A549 (cell line): Measurements from ENCODE around the gene NID1.

Experiments
- CEBPB ChIP-seq, 2 experiments: fragments of >200 bp in 1 of 2; sonication (Bioruptor Twin) in 1 of 2; formaldehyde crosslinking in 1 of 2; IDR thresholded peaks; 2 replicates each; pipeline ENCODE4 v1.6.1; 2012 to 2016
- CTCF ChIP-seq: fragments of >200 bp; sonication (Bioruptor Twin); formaldehyde crosslinking; IDR thresholded peaks from 3 replicates; pipeline ENCODE4 v1.5.1; 2016
- KDM1A ChIP-seq: fragments of 200-600 bp; sonication (generic); IDR thresholded peaks from 2 replicates; pipeline ENCODE4 v1.6.1; 2016; ENCODE audit warnings: low read depth, mild to moderate bottlenecking
- MYC ChIP-seq: IDR thresholded peaks from 2 replicates; pipeline ENCODE4 v1.6.1; 2012; ENCODE audit warnings: mild to moderate bottlenecking, inconsistent platforms, low read length, improper control_type of control experiment, borderline replicate concordance
- NFE2L2 ChIP-seq: fragments of 150-350 bp; conservative IDR thresholded peaks from 2 replicates; pipeline ENCODE4 v1.6.1; 2014; ENCODE audit warnings: low read length
- NR3C1 ChIP-seq: fragments of >200 bp; sonication (Bioruptor Twin); formaldehyde crosslinking; IDR thresholded peaks from 3 replicates; pipeline ENCODE4 v1.6.1; 2017
- POLR2A ChIP-seq: IDR thresholded peaks from 2 replicates; pipeline ENCODE4 v1.6.1; 2012; ENCODE audit warnings: mild to moderate bottlenecking, low read length
- POLR2AphosphoS2 ChIP-seq: conservative IDR thresholded peaks from 2 replicates; pipeline ENCODE4 v1.6.1; 2012; ENCODE audit warnings: low read length, improper control_type of control experiment, inconsistent platforms
- RAD21 ChIP-seq, 2 experiments: fragments of >200 bp in 1 of 2; sonication (Bioruptor Twin) in 1 of 2; formaldehyde crosslinking in 1 of 2; IDR thresholded peaks in 1 of 2; conservative IDR thresholded peaks in 1 of 2; 2 replicates in 1 of 2; 3 replicates in 1 of 2; pipeline ENCODE4 v1.6.1; 2012 to 2018; ENCODE audit warnings: inconsistent platforms in 1 of 2
- SREBF2 ChIP-seq: fragments of 450-650 bp; IDR thresholded peaks from 2 replicates; pipeline ENCODE4 v1.6.1; 2014; ENCODE audit warnings: mild to moderate bottlenecking, moderate library complexity

DNA sequence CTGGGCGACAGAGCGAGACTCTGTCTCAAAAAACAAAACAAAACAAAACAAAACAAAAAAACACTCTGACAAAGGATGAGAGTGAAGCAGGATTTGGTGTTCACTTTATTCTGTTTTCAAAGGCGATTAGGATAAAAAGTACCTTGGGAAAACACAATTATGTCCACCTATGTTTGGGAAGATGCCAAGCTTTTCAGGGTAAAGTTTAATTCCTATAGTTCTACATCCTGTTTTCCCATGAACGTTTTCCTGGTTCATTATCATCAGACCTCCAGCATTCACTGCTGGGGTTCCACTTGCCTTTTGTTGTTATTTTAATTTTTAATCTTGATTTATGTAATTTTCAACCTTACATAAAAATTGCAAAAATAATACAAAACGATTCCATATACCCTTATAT is 4.9 kb upstream of the NID1 start:
- TF ChIP-seq NFE2L2 = no peak
- no peak for TF ChIP-seq CTCF
- TF ChIP-seq CEBPB (IDR thresholded peaks at IDR 0.05) = no peak
- TF ChIP-seq POLR2A = no peak
- no peak for TF ChIP-seq RAD21 (conservative IDR thresholded peaks at IDR 0.05 in 1 of 2, IDR thresholded peaks at IDR 0.05 in 1 of 2)
- TF ChIP-seq MYC = no peak
- TF ChIP-seq NR3C1 = no peak
- no peak for TF ChIP-seq SREBF2
- TF ChIP-seq KDM1A = no peak
- TF ChIP-seq POLR2AphosphoS2 = no peak
